ENCODE measurements around the gene PPFIBP1. TPM values are rescaled to one million over a fixed set of nuclear protein-coding genes. Genes with fewer than 3 reads are reported as not detected.

Gene PPFIBP1
- total and polyA plus RNA-seq, 2 of the 8 experiments (the other 6 are each of a cell fraction or from before 2014, with no cell fraction given), result 7.7 to 31.3 TPM

- WGBS, 2 experiments (ENCODE audit: extremely low coverage in 1 of 2, insufficient coverage in 1 of 2, insufficient read length in 1 of 2, insufficient replicate concordance in 2 of 2, low coverage in 1 of 2, low lambda C conversion rate in 2 of 2, missing lambda C conversion rate in 1 of 2), result 82% methylated on average over 3 of the region's 3 CpGs; no CpG with 5 or more reads in 1 of the 2 experiments
- H2BK5ac ChIP-seq (ENCODE audit: low read depth, low read length), result no peak overlapping the region
- H2AK5ac ChIP-seq (ENCODE audit: low read depth, low read length), result no peak overlapping the region
- no peaks in the 10 kb centered on the region for H3K27me3 ChIP-seq (replicated peaks in 1 of 4; ENCODE audit: control insufficient read depth in 3 of 4, extremely low read depth in 1 of 4, insufficient read depth in 3 of 4, low read length in 3 of 4)
- no peak overlapping the region for H2BK12ac ChIP-seq (ENCODE audit: low read depth, low read length)
- H3K36me3 ChIP-seq (ENCODE audit: control insufficient read depth in 2 of 4, insufficient read depth in 4 of 4, low read length in 3 of 4), result no peaks in the 10 kb centered on the region
- no peak overlapping the region for H4K91ac ChIP-seq (replicated peaks; ENCODE audit: insufficient read length, low read length)
- H3K4ac ChIP-seq (replicated peaks; ENCODE audit: insufficient read length, low read depth, low read length), result no peak overlapping the region
- H3K4me1 ChIP-seq (replicated peaks in 1 of 4; ENCODE audit: control insufficient read depth in 3 of 4, insufficient read depth in 4 of 4, low read length in 3 of 4), result no peaks in the 10 kb centered on the region; a peak in 1 of 7 replicates
- DNase-seq (ENCODE audit: low read depth in 1 of 2, low spot score in 2 of 2) (no peak), FAIRE-seq (no peak)
- no peak overlapping the region for H3K14ac ChIP-seq (ENCODE audit: insufficient read length)
- H3K23ac ChIP-seq (ENCODE audit: insufficient read length), result no peak overlapping the region
- no peak overlapping the region for H4K5ac ChIP-seq (ENCODE audit: insufficient read length, low read depth, low read length)
- CTCF ChIA-PET (ENCODE audit: partially characterized antibody), result no interaction called here
- no peak overlapping the region for H2AFZ ChIP-seq (ENCODE audit: low read length)
- H3K4me3 ChIP-seq (ENCODE audit: extremely low read depth in 1 of 4, insufficient read depth in 2 of 4, low read depth in 3 of 4, low read length in 4 of 4), result no peak overlapping the region
- H3K18ac ChIP-seq (ENCODE audit: extremely low read depth, low read length), result no peak overlapping the region
- H2BK15ac ChIP-seq (ENCODE audit: low read length), result no peak overlapping the region
- no peak overlapping the region for H4K8ac ChIP-seq (ENCODE audit: extremely low read depth, insufficient read depth, low read length)
- TF ChIP-seq MAFK (IDR thresholded peaks at IDR 0.05; ENCODE audit: low read depth, low read length) (no peak), PHF8 (conservative IDR thresholded peaks at IDR 0.05; ENCODE audit: low read depth, low read length) (no peak), RAD21 (IDR thresholded peaks at IDR 0.05 in 1 of 2, conservative IDR thresholded peaks at IDR 0.05 in 1 of 2; ENCODE audit: low read depth in 2 of 2, low read length in 2 of 2) (no peak)
- H3K4me2 ChIP-seq (ENCODE audit: insufficient read depth in 1 of 2, low read depth in 2 of 2, low read length in 2 of 2), result no peak overlapping the region
- no peak overlapping the region for H3K9ac ChIP-seq (replicated peaks in 1 of 4; ENCODE audit: extremely low read depth in 1 of 4, low read depth in 3 of 4, low read length in 3 of 4)
- H2BK120ac ChIP-seq (replicated peaks; ENCODE audit: low read depth, low read length), result no peak overlapping the region
- POLR2A ChIA-PET (ENCODE audit: partially characterized antibody), result no interaction called here
- H3K27ac ChIP-seq (ENCODE audit: low read depth, low read length), result no peak overlapping the region
- H3K79me1 ChIP-seq (ENCODE audit: low read depth, low read length), result no peaks in the 10 kb centered on the region
- H4K20me1 ChIP-seq (replicated peaks in 1 of 2; ENCODE audit: control insufficient read depth in 1 of 2, insufficient read depth in 2 of 2, low read length in 2 of 2), result no peaks in the 10 kb centered on the region
- H2BK20ac ChIP-seq (ENCODE audit: low read length), result no peak overlapping the region
- no peaks in the 10 kb centered on the region for H3K23me2 ChIP-seq (ENCODE audit: low read depth, low read length)
- no peaks in the 10 kb centered on the region for H3K9me3 ChIP-seq (ENCODE audit: insufficient read depth in 2 of 2, low read depth in 1 of 2, low read length in 1 of 2)
- H3K79me2 ChIP-seq (ENCODE audit: control insufficient read depth in 1 of 2, insufficient read depth in 2 of 2, low read length in 2 of 2), result no peaks in the 10 kb centered on the region
- no peak overlapping the region for H3K56ac ChIP-seq (replicated peaks; ENCODE audit: insufficient read length, low read depth, low read length)
Observed at GRCh38 chr12:27500546-27500945, 23.5 kb upstream of the PPFIBP1 start.

Data from H1 (cell line).